SHP77 treated with DMSO at 0.1 percent for 48 hours (cell line): Measurements from ENCODE around the gene GSTP1.
A peak's percentile ranks its signal among the peaks of the same experiment; 100 is the strongest.
"Not testable (repeated sequence)": the region's sequence is repeated elsewhere in the genome, so short reads cannot be mapped to it uniquely, and the experiment has no call there.

Experiments
- DNase-seq: peaks from one replicate; lab custom pipeline; 2025; lab: John Stamatoyannopoulos, UW

GSTP1 gene

DNA sequence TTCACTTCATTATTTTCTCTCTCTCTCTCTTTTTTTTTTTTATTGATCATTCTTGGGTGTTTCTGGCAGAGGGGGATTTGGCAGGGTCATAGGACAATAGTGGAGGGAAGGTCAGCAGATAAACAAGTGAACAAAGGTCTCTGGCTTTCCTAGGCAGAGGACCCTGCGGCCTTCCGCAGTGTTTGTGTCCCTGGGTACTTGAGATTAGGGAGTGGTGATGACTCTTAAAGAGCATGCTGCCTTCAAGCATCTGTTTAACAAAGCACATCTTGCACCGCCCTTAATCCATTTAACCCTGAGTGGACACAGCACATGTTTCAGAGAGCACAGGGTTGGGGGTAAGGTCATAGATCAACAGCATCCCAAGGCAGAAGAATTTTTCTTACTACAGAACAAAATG is 13.8 kb downstream of the GSTP1 start:
- DNase-seq, result not testable (repeated sequence)

- not testable (repeated sequence) for DNase-seq
These were observed 14.4 kb downstream of the GSTP1 start for GRCh38 chr11:67597963-67598362.

DNA sequence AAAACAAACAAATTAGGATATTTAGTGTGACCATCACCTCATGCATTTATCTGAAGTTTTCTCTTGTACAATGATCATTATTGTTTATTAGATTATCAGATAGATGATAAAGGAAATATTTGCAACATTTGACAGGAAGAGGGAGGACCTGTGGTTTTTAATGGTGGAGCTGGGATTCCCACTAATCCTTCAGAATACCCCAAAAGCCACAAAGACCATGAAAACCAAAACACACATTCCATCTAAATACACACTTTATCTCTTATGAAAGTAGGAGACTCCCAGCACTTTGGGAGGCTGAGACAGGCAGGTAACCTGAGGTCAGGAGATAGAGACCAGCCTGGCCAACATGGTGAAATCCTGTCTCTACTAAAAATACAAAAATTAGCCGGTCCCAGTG is 15.5 kb downstream of the GSTP1 start:
- no peak for DNase-seq

DNA sequence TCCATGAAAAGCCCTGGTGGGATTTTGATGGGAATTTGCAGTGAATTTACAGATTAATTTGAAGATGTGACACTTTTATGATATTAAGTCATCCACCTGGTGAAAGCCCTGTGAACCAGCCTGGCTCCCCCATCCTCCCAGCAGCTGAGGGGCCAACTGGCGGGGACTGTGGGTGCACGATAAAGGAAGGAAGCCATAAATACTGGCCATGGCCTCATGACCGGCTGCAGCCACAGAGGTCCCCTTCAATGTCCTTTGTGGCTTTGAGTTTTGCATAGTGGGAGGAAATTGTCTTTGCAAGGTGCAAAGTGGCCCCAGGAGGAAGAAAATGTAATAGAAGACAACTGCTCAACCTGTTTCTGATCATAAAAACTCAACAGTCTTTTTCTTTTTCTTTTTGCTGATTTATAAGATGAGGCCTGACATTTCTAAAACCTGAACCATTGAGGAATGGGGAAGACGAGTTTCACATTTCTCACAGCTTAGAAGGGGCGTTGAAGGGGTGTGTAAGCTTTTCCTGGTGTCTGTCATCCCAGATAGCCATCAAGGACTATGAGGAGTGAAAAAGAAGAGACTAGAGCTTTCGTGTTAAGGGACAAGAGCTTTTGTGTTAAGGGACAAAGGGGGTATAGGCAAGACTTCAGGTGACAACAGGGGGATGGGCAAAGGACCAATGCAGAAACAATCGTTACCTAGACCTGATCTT is 16.9 kb downstream of the GSTP1 start:
- DNase-seq, result no peak

- no peak for DNase-seq
These were observed 17.5 kb downstream of the GSTP1 start for GRCh38 chr11:67601098-67601497.

DNA sequence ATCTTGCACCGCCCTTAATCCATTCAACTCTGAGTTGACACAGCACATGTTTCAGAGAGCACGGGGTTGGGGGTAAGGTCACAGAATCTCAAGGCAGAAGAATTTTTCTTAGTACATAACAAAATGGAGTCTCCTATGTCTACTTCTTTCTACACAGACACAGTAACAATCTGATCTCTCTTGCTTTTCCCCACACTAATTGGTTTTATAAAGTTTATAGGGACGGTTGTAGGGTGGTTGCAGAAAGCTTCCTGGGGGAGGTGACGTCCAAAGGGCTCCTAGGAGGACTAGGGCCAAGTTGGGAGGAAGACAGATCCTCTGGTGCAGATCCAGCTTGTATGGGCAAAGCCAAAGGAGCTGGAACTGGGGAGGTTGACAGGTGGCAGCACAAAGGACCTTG is 20.5 kb downstream of the GSTP1 start:
- DNase-seq, result not testable (repeated sequence)

DNA sequence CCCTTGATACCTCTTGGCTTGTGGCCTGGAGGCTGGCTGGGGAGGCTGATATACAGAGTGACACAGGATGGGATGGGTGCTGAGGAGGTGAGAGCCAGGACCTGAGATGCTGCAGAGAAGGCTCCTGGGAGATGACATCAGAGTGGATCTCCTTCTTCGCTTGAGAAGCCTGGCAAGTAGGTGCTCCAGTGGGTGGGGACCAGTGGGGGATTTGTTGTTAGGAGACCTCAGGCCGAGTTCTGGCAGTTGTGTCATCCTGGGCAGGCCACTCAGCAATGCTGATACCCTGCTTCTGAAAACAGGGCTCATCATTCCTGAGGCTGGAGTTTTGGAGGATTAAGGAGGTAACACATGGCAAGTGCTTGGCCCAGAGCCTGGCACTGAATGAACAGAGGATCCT is 21.2 kb downstream of the GSTP1 start:
- no peak for DNase-seq

- DNase-seq, result no peak
These were observed 21.8 kb downstream of the GSTP1 start for GRCh38 chr11:67605231-67606011.

- no peak for DNase-seq
These were observed 22.5 kb downstream of the GSTP1 start for GRCh38 chr11:67606093-67606491.

- peak; percentile 93 for DNase-seq
These were observed 23.1 kb downstream of the GSTP1 start, which contains the start of gene NDUFV1 for GRCh38 chr11:67606492-67607295. TSS of gene NDUFV1 (plus strand) at chr11:67606936. CDS start at chr11:67607005, 69 bp downstream.

GRCh38 chr11:67607507-67607906 is 23.9 kb downstream of the GSTP1 start:
- DNase-seq, result no peak

DNA sequence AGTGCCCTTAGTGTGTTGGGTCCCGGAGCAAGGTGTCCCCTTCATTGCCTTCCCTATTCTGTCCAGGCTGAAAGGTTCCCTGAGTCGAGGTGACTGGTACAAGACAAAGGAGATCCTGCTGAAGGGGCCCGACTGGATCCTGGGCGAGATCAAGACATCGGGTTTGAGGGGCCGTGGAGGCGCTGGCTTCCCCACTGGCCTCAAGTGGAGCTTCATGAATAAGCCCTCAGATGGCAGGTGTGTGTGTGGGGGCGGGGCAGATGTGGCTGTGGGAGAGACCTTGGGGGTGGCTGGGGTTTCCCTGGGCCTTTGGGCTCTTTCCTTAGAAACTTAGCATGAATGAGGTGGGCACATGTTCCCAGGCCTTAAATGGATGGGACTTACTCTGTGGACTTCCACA is 24.9 kb downstream of the GSTP1 start:
- DNase-seq, result no peak

DNA sequence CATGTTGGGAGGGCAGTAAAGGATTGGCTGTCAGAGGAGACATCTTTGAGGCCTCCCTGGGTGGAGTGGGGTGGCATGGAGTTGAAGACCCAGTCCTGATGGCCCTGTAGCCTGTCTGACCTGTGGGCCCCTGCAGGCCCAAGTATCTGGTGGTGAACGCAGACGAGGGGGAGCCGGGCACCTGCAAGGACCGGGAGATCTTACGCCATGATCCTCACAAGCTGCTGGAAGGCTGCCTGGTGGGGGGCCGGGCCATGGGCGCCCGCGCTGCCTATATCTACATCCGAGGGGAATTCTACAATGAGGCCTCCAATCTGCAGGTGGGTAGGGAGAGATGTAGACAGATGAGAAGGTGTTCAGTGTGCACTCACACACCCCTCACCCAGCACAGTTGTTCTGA is 25.7 kb downstream of the GSTP1 start:
- DNase-seq, result no peak

GRCh38 chr11:67610302-67610868 is 26.8 kb downstream of the GSTP1 start:
- DNase-seq, result no peak

DNA sequence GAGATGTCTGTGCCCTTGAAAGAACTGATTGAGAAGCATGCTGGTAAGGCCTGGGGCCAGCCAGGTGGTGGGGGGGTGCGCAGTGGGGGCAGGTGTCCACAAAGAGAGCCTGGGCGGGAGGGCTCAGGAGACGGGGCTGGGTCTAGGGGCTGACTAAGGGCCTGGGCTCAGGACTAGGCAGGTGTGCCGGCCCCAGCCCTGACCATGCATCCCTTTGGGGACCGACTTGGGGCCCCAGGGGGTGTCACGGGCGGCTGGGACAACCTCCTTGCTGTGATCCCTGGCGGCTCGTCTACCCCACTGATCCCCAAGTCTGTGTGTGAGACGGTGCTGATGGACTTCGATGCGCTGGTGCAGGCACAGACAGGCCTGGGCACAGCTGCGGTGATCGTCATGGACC is 27.6 kb downstream of the GSTP1 start:
- no peak for DNase-seq

DNA sequence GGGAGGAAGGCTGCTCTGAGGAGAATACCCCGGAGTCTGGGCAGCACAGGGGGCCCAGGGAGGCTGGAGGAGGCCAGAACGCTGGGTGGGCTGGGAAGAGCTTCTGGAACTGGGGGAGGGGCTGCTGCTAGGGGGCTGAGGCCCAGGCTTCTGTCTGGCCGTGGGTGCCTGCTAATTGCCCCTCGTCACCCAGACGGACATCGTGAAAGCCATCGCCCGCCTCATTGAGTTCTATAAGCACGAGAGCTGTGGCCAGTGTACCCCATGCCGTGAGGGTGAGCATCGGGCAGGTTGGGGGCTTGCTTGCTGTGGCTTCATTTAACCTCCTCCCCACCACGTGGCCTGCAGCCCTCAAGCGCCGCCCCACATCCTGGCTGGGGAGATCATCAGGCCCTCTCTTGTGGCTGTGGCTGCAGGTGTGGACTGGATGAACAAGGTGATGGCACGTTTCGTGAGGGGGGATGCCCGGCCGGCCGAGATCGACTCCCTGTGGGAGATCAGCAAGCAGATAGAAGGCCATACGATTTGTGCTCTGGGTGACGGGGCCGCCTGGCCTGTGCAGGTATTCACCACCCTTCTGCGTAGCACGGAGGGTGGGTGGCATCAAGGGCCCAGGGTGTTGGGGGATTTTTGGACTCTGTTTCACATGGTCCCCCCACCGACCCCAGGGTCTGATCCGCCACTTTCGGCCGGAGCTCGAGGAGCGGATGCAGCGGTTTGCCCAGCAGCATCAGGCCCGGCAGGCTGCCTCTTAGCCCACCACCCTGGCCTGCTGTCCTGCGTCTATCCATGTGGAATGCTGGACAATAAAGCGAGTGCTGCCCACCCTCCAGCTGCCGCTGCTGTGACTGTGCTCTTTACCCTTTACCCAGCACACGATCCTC is 28.3 kb downstream of the GSTP1 start:
- no peak for DNase-seq

- DNase-seq, result no peak
These were observed 29.1 kb downstream of the GSTP1 start for GRCh38 chr11:67612751-67613150.

DNA sequence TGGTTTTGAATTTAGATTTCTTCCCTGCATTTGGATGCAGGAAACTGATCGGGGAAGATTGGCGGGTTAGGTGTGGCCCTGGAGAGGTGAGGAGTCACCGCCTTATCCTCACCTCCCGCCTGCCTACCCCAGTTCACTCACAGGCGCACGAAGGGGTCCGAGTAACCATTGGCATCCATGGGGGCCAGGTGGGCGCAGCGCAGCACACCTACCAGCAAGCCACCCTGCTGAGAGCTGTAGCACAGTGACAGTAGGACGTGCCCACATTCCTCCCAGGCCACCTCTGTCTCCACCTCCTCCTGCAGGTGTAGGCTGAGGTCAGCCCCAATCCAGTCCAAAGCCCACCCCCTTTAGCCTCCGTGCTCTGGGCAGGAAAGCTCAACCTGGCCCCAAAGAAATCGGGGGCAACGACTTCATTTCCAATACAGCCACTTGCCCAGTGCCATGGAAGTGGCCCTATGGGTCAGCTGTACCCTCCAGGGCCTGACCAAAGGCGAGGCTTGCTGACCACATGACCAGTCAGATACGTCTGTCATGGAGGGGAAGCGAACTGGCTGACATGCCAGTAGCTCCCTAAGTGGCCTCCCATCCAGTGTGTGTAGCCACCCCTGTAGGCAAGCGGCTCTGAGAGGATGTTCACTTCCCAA is 29.8 kb downstream of the GSTP1 start:
- DNase-seq, result no peak

GRCh38 chr11:67613960-67614715 is 30.5 kb downstream of the GSTP1 start:
- DNase-seq, result no peak
